Measurements from ENCODE around the gene ARHGEF18. TPM values are rescaled to one million over a fixed set of nuclear protein-coding genes. Genes with fewer than 3 reads are reported as not detected.

Gene ARHGEF18
- total and polyA plus RNA-seq, 2 of the 13 experiments (the other 11 are each of a cell fraction or from before 2014, with no cell fraction given), result 4.2 to 17.5 TPM

DNA sequence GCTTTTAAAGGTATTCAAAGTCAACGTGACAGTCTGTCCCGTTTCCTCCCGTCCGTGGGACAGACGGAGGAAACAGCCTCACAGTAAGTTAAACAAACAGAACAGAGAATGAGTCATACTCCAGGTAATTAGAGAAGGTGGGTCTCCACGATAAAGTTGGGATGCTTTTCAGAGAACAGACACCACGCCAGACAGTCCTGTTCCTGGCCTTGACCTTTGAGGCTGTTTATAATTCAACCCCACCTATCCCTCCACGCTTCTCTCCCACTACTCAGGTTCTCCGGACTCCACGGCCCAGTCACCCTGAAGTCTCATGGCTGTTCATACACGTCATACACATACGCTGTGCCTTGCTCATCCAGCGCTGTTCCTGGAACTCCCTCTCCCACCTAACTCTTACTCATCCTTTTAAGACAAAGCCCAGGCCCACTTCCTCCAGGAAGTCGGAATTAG lies 42.5 kb downstream of the ARHGEF18 start (continued):
- TF ChIP-seq ZNF468 (CRISPR knock-in tag; IDR thresholded peaks at IDR 0.05) (no peak), ZNF720 (CRISPR knock-in tag; IDR thresholded peaks at IDR 0.05) (no peak), ZNF598 (CRISPR knock-in tag; IDR thresholded peaks at IDR 0.05; ENCODE audit: borderline replicate concordance) (no peak), ETV6 (CRISPR knock-in tag; conservative IDR thresholded peaks at IDR 0.05) (no peak), ETV5 (CRISPR knock-in tag; IDR thresholded peaks at IDR 0.05; ENCODE audit: borderline replicate concordance) (peak; percentile 81; the same call in 1 of the 2 replicates), AGO1 (IDR thresholded peaks at IDR 0.05; ENCODE audit: low read depth, low read length, poor library complexity, severe bottlenecking) (no peak), ZNF781 (CRISPR knock-in tag; IDR thresholded peaks at IDR 0.05; ENCODE audit: borderline replicate concordance, not compliant biosample characterization) (no peak), SALL2 (CRISPR knock-in tag; IDR thresholded peaks at IDR 0.05) (no peak), MXD4 (CRISPR knock-in tag; IDR thresholded peaks at IDR 0.05) (no peak), SOX6 (IDR thresholded peaks at IDR 0.05) (no peak), SOX6 (CRISPR knock-in tag; IDR thresholded peaks at IDR 0.05) (0 out of 2 replicates have a peak, but pooled peaks have one; percentile 39), ZNF773 (CRISPR knock-in tag; IDR thresholded peaks at IDR 0.05; ENCODE audit: borderline replicate concordance) (no peak)
- TF ChIP-seq, protein P1, sequence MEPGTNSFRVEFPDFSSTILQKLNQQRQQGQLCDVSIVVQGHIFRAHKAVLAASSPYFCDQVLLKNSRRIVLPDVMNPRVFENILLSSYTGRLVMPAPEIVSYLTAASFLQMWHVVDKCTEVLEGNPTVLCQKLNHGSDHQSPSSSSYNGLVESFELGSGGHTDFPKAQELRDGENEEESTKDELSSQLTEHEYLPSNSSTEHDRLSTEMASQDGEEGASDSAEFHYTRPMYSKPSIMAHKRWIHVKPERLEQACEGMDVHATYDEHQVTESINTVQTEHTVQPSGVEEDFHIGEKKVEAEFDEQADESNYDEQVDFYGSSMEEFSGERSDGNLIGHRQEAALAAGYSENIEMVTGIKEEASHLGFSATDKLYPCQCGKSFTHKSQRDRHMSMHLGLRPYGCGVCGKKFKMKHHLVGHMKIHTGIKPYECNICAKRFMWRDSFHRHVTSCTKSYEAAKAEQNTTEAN (CRISPR knock-in tag; conservative IDR thresholded peaks at IDR 0.05), result no peak
- TF ChIP-seq, protein P2, sequence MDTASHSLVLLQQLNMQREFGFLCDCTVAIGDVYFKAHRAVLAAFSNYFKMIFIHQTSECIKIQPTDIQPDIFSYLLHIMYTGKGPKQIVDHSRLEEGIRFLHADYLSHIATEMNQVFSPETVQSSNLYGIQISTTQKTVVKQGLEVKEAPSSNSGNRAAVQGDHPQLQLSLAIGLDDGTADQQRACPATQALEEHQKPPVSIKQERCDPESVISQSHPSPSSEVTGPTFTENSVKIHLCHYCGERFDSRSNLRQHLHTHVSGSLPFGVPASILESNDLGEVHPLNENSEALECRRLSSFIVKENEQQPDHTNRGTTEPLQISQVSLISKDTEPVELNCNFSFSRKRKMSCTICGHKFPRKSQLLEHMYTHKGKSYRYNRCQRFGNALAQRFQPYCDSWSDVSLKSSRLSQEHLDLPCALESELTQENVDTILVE (CRISPR knock-in tag; IDR thresholded peaks at IDR 0.05), result no peak
- TF ChIP-seq, protein P3, sequence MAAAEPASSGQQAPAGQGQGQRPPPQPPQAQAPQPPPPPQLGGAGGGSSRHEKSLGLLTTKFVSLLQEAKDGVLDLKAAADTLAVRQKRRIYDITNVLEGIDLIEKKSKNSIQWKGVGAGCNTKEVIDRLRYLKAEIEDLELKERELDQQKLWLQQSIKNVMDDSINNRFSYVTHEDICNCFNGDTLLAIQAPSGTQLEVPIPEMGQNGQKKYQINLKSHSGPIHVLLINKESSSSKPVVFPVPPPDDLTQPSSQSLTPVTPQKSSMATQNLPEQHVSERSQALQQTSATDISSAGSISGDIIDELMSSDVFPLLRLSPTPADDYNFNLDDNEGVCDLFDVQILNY (CRISPR knock-in tag; conservative IDR thresholded peaks at IDR 0.05), result no peak
- TF ChIP-seq, protein P4, sequence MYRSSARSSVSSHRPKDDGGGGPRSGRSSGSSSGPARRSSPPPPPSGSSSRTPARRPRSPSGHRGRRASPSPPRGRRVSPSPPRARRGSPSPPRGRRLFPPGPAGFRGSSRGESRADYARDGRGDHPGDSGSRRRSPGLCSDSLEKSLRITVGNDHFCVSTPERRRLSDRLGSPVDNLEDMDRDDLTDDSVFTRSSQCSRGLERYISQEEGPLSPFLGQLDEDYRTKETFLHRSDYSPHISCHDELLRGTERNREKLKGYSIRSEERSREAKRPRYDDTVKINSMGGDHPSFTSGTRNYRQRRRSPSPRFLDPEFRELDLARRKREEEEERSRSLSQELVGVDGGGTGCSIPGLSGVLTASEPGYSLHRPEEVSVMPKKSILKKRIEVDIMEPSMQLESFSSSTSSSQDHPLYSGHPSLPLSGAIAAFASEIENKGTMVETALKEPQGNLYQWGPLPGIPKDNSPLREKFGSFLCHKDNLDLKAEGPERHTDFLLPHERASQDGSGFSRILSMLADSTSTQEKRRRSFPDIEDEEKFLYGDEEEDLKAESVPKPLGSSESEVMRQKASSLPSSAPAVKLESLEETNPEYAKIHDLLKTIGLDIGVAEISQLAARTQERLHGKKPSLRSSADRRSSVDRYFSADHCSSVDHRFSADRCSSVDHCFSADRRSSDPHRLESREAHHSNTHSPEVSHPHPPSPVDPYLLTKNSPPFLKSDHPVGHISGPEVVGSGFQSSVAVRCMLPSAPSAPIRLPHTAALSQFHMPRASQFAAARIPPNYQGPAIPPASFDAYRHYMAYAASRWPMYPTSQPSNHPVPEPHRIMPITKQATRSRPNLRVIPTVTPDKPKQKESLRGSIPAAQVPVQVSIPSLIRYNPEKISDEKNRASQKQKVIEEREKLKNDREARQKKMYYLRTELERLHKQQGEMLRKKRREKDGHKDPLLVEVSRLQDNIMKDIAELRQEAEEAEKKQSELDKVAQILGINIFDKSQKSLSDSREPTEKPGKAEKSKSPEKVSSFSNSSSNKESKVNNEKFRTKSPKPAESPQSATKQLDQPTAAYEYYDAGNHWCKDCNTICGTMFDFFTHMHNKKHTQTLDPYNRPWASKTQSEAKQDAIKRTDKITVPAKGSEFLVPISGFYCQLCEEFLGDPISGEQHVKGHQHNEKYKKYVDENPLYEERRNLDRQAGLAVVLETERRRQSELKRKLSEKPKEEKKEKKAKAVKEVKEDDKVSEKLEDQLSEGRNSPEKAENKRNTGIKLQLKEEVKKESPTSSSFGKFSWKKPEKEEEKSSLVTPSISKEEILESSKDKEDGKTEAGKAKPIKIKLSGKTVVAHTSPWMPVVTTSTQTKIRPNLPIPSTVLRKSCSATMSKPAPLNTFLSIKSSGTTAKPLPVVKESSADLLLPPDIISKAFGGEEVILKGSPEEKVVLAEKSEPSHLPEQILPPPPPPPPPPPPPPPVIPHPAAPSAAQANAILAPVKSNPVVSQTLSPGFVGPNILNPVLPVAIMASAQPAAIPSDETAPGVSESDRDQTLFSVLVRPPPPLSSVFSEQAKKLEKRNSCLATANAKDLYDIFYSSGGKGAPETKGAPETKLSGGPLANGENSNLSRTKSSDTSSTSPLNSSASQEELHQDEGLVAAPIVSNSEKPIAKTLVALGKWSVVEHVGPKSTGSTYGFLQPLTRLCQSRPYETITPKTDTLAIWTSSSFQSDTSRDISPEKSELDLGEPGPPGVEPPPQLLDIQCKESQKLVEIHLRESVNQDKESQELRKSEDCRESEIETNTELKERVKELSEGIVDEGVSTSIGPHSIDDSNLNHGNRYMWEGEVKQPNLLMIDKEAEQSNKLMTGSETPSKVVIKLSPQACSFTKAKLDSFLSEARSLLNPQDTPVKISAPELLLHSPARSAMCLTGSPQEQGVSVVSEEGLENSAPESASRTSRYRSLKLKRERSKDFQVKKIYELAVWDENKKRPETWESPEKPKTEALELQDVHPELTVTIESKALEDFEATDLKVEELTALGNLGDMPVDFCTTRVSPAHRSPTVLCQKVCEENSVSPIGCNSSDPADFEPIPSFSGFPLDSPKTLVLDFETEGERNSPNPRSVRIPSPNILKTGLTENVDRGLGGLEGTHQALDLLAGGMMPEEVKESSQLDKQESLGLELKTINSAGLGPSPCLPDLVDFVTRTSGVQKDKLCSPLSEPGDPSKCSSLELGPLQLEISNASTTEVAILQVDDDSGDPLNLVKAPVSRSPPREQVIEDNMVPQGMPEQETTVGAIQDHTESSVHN (CRISPR knock-in tag; IDR thresholded peaks at IDR 0.05), result no peak

Data from HepG2 (cell line).